Epidermal melanocyte (primary cell): Measurements from ENCODE around the gene AKNA.
"Not testable (repeated sequence)": the region's sequence is repeated elsewhere in the genome, so short reads cannot be mapped to it uniquely, and the experiment has no call there.

ENCODE experiments used
- DNase-seq: peaks from one replicate; pipeline ENCODE4 v3.0.0; 2011; ENCODE audit warnings: low spot score; ENCODE audit not compliant: insufficient read length

The AKNA gene

DNA sequence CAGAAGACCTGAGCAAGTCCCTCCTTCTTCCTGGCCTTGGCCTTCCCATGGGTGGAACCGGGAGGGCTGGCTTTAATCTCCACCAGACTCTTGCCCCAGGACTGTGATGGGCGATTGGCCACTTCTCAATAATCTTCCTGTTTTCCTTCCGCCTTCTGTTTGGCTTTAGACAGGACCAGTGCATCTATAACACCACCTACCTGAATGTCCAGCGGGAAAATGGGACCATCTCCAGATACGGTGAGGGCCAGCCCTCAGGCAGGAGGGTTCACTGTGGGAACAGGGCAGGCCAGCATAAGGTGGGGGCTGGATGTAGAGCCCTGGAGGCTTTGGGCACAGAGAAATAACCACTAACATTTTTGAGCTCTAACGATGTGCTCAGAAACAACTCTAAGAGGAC, 63.9 kb downstream of the AKNA start:
- DNase-seq = not testable (repeated sequence)

DNA sequence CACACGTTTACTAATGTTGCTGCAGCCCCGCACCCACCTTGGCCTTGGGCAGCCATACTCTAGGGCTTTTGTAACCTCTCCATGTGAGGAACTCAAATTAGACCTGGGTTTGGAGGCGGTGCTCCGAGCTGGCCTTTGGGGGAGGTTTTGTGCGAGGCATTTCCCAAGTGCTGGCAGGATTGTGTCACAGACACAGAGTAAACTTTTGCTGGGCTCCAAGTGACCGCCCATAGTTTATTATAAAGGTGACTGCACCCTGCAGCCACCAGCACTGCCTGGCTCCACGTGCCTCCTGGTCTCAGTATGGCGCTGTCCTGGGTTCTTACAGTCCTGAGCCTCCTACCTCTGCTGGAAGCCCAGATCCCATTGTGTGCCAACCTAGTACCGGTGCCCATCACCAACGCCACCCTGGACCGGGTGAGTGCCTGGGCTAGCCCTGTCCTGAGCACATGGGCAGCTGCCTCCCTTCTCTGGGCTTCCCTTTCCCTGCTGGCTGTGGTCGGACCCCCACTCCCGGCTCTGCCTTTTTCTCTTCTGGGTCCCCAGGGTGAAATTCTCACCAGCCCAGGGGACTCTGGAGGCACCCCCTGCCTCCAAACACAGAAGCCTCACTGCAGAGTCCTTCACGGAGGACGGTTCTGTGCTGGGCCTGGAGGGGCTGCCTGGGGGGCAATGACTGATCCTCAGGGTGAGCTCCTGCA, 64.8 kb downstream of the AKNA start, which contains the start of gene ORM1:
Gene ORM1 (plus strand): TSS at position 268 of the 701 bp plus-strand sequence. CDS start 36 bp downstream, at position 304.
- not testable (repeated sequence) for DNase-seq

- DNase-seq = not testable (repeated sequence)
These were observed 65.5 kb downstream of the AKNA start for GRCh38 chr9:114322160-114322818.

DNA sequence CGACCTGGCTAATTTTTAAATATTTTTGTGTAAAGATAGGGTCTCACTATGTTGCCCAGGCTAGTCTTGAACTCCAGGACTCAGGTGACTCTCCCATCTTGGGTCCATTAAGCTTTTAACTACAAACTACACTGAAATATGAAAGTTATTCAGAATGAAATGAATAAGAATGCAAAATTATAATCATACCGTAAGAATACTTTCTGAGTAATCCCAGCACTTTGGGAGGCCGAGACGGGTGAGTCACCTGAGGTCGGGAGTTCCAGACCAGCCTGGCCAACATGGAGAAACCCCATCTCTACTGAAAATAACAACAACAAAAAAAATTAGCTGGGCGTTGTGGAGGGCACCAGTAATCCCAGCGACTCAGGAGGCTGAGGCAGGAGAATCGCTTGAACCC, 66.0 kb downstream of the AKNA start:
- no peak for DNase-seq

DNA sequence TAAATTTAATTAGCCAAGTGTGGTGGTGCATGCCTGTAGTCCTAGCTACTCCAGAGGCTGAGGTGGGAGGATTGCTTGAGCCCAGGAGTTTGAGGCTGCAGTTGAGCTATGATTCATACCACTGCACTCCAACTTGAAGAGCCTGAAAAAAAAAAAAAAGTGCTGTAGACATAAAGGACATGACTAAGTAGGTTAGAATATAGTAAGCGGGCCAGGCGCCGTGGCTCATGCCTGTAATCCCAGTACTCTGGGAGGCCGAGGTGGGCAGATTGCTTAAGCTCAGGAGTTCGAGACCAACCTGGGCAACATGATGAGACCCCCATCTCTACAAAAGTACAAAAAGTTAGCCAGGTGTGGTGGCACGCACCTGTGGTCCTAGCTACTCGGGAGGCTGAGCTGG, 67.1 kb downstream of the AKNA start:
- DNase-seq = not testable (repeated sequence)

DNA sequence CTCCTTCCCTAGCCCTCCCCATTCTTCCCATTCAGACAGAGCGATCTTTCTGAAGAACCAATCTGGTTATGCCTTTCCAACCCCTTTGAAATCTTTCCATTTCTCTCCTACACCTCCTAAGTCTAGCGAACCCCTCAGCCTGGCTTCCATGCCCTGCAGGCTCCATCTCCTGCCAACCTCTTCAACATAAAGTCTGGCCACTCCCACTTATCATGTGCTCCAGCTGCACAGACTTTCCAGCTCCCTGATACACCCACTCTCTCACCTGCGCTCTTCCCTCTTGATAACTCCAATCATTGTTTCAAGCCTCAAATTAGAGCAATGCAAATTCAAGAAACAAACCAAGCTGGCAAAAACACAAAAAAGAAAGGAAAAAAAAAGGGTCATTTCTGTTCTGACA, 68.6 kb downstream of the AKNA start:
- no peak for DNase-seq

- DNase-seq = no peak
These were observed 69.4 kb downstream of the AKNA start for GRCh38 chr9:114318416-114318815.

DNA sequence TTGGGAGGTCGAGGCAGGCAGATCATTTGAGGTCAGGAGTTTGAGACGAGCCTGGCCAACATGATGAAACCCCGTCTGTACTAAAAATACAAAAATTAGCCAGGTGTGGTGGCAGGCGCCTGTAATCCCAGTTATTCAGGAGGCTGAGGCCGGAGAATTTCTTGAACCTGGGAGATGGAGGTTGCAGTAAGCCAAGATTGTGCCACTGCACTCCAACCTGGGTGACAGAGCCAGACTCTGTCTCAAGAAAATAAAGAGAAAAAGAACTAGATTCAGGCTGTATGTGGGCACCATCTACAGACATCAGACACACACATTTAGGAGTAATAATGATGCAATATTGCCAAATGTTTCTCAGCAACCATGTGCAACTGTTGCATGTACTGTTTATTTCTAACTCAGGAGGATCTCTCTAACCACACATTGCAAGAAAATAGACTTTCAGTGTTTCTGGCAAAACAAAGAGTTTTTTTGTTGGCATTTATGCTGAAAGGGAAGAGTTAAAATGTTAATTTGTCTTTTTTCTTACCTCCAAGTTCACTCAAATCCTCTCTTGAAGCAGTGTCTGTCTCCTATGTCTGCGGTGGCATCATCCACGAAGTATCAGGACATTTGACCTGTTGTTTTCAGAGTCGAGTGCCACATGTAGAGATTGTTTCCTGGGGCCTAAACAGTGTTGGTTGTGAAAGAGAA, 70.0 kb downstream of the AKNA start:
- DNase-seq = peak; percentile 39

- no peak for DNase-seq
These were observed 71.1 kb downstream of the AKNA start for GRCh38 chr9:114316605-114317230.

DNA sequence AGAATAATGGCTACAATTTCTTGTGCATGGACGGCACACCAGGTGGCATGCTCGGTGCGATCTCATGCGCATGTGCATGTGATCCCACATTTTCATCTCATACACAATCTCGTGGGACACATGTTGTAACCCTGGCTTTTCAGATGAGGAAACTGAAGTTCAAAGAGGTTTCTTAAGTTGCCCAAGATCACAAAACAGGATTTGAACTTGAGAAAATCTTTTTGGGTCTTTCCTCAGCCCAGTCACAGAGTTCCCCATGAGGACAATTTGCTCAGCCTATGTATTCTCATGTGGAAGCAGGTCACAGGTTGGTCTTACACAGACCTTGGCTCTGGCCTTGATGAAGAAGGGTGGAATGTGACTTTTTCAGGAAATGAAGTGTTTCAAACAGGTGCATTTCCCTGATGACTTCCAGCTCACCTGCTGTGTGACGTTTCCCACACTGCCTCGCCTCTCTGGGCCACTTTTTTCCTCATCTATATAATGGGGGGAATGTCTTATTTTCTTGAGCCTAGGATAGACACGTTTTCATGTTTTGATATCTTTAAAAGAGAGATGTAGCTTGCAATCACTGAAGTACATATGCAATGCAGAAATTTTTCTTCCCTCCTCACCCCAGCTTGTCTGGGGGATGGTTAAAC, 71.9 kb downstream of the AKNA start:
- DNase-seq = no peak

DNA sequence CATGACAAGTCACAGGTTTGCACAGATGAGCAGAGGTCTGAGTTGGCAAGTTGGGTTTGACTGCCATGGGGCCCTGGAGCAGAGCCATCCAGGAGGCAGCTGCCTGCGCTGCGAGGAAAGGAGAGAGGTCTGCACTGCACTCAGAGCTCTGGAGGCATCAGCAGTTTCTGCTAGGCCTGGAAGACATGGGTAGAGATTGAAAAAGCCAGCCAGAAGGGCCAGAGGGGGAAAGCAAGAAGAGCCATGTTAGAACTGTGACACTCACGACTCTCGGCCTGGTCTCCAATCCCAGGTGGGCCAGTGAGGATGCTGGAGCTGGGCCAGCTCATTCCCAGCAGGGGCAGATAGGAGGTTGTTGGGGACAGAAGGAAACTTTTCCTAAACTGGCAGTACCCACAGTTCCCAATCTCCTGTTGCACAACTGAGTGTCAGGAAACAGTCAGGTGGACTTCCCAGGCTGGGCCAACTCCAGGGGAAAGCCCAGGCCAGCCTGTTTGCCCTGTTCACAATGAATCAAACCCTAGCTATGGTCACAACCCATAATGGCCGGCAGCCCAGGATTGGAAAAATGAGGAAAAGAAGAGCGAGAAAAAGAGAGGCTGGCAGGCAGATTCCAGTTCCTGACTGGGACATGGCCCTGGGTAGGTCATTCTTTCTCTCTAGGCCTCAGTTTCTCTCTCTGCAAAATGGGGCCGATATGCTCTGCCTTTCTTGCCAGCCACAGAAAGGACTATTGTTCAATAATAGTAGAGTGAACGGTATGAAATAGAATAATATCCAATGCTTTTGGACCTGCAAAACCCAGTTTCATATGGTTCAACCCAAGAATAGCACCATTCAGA, 72.7 kb downstream of the AKNA start:
- no peak for DNase-seq

GRCh38 chr9:114314256-114314867, 73.4 kb downstream of the AKNA start:
- no peak for DNase-seq

GRCh38 chr9:114313186-114313585, 74.6 kb downstream of the AKNA start:
- no peak for DNase-seq

- DNase-seq = no peak
These were observed 75.3 kb downstream of the AKNA start for GRCh38 chr9:114312513-114312875.

GRCh38 chr9:114311571-114312512, 75.9 kb downstream of the AKNA start:
- no peak for DNase-seq

DNA sequence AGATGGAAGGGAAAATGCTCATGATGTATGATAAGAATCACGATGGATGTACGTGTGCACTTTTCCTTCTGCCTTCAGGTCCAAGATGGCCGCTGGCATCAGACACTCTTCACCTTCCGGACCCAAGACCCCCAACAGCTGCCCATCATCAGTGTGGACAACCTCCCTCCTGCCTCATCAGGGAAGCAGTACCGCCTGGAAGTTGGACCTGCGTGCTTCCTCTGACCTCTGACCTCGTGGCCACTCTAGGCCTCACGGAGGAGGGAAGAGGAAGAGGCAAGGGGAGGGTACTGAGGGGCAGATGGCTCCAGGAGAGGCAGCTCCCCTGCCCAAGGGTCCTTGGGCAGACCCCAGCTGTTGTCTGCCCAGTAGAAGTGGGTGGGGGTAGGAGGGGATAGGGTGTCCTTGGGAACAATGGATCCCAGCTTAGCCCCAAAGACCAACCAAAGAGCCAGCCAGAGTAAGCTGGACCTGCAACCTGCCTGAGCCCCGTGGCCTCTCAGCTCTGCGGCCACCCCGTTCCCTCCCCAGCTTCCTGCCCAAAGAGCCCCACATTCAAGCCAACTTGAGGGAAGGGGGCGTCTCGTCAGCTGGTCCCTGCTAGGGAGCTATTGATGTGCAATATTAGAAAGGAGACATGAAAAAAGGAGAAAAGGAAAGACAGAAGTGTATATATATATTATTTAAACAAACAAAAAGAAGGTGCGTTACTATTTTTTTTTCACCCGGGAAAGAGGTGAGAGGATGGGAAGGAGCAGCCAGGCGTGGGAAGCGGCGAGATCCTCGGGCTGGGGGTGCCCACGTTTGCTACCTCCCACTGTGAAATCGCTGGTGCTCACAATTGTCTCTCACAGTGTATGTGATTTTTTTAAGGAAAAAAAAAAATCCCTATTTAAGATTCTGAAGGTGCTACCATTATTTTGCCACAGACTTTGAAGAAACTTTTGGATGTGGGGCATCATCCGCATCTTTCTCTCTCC, 77.0 kb downstream of the AKNA start:
- DNase-seq = no peak

DNA sequence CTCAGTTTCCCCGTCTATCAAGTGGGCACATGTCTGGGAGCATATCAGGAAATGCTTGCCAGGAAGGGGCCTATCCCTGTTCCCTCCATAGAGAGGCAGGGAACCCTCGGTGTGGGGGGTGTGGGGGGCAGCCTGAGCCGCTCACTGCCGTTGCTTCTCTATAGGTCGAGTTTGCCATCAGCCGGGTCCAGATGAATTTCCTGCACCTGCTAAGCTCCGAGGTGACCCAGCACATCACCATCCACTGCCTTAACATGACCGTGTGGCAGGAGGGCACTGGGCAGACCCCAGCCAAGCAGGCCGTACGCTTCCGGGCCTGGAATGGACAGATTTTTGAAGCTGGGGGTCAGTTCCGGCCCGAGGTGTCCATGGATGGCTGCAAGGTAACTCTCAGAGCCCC, 78.7 kb downstream of the AKNA start:
- DNase-seq = no peak
